ES-I3 (cell line): Measurements from ENCODE around the gene PROSER3.

Experiments
- H3K36me3 ChIP-seq: 2 replicates; pipeline ENCODE4 v1.6.1; 2013; ENCODE audit warnings: mild to moderate bottlenecking, low read length, control low read depth, moderate library complexity; ENCODE audit not compliant: insufficient read depth
- H3K4me1 ChIP-seq: 2 replicates; pipeline ENCODE4 v1.6.1; 2013; ENCODE audit warnings: mild to moderate bottlenecking, control low read depth, low read length; ENCODE audit not compliant: insufficient read depth
- H3K9ac ChIP-seq: 2 replicates; pipeline ENCODE4 v1.6.1; 2013; ENCODE audit warnings: low read depth, mild to moderate bottlenecking, low read length, moderate library complexity
- H3K9me3 ChIP-seq: 2 replicates; pipeline ENCODE4 v1.6.1; 2013; ENCODE audit warnings: mild to moderate bottlenecking, low read length, moderate library complexity; ENCODE audit not compliant: control insufficient read depth, insufficient read depth

The PROSER3 gene

GRCh38 chr19:35779033-35779432 lies 21.1 kb downstream of the PROSER3 start:
- H3K36me3 ChIP-seq: no peaks in the 10 kb centered on the region
- no peaks in the 10 kb centered on the region for H3K9me3 ChIP-seq
- no peak overlapping the region for H3K9ac ChIP-seq
- H3K4me1 ChIP-seq: peaks cover 26% of the 10 kb centered on the region

- Histone ChIP-seq H3K9ac (no peak overlapping the region), H3K4me1 (peaks cover 26% of the 10 kb centered on the region), H3K9me3 (no peaks in the 10 kb centered on the region), H3K36me3 (no peaks in the 10 kb centered on the region)
Observed at GRCh38 chr19:35780058-35780457, 22.1 kb downstream of the PROSER3 start.

- peaks cover 26% of the 10 kb centered on the region for H3K4me1 ChIP-seq
- no peaks in the 10 kb centered on the region for H3K36me3 ChIP-seq
- H3K9ac ChIP-seq: no peak overlapping the region
- H3K9me3 ChIP-seq: no peaks in the 10 kb centered on the region
Observed at GRCh38 chr19:35780717-35781116, 22.7 kb downstream of the PROSER3 start.

GRCh38 chr19:35781650-35782049 lies 23.7 kb downstream of the PROSER3 start:
- Histone ChIP-seq H3K36me3 (no peaks in the 10 kb centered on the region), H3K4me1 (peaks cover 21% of the 10 kb centered on the region), H3K9me3 (no peaks in the 10 kb centered on the region), H3K9ac (no peak overlapping the region)

GRCh38 chr19:35782589-35782988 lies 24.6 kb downstream of the PROSER3 start:
- H3K36me3 ChIP-seq: no peaks in the 10 kb centered on the region
- no peaks in the 10 kb centered on the region for H3K9me3 ChIP-seq
- peaks cover 14% of the 10 kb centered on the region; the same call in 1 of the 2 replicates for H3K4me1 ChIP-seq
- H3K9ac ChIP-seq: no peak overlapping the region

GRCh38 chr19:35783469-35784434 lies 25.8 kb downstream of the PROSER3 start:
- Histone ChIP-seq H3K36me3 (no peaks in the 10 kb centered on the region), H3K4me1 (0 out of 2 replicates have a peak, but pooled peaks cover 12% of the 10 kb centered on the region), H3K9ac (peak overlapping the region; percentile 66; the same call in 1 of the 2 replicates), H3K9me3 (no peaks in the 10 kb centered on the region)

GRCh38 chr19:35784503-35785338 lies 26.7 kb downstream of the PROSER3 start:
- peak overlapping the region; percentile 66 for H3K9ac ChIP-seq

GRCh38 chr19:35785339-35785627 lies 27.3 kb downstream of the PROSER3 start:
- Histone ChIP-seq H3K9ac (peak overlapping the region; percentile 66), H3K36me3 (no peaks in the 10 kb centered on the region), H3K9me3 (no peaks in the 10 kb centered on the region), H3K4me1 (0 out of 2 replicates have a peak, but pooled peaks cover 12% of the 10 kb centered on the region)

More at GRCh38 chr19:35784503-35785338, 26.7 kb downstream of the PROSER3 start:
- 0 out of 2 replicates have a peak, but pooled peaks cover 12% of the 10 kb centered on the region for H3K4me1 ChIP-seq
- H3K36me3 ChIP-seq: no peaks in the 10 kb centered on the region
- no peaks in the 10 kb centered on the region for H3K9me3 ChIP-seq

- no peak overlapping the region for H3K9ac ChIP-seq
- no peaks in the 10 kb centered on the region for H3K9me3 ChIP-seq
- H3K36me3 ChIP-seq: no peaks in the 10 kb centered on the region
- 0 out of 2 replicates have a peak, but pooled peaks cover 9% of the 10 kb centered on the region for H3K4me1 ChIP-seq
Observed at GRCh38 chr19:35786299-35787160, 28.6 kb downstream of the PROSER3 start.

- no peaks in the 10 kb centered on the region for H3K9me3 ChIP-seq
- 0 out of 2 replicates have a peak, but pooled peaks cover 5% of the 10 kb centered on the region for H3K4me1 ChIP-seq
- H3K36me3 ChIP-seq: no peaks in the 10 kb centered on the region
- no peak overlapping the region for H3K9ac ChIP-seq
Observed at GRCh38 chr19:35787227-35787799, 29.3 kb downstream of the PROSER3 start.

- no peaks in the 10 kb centered on the region for H3K36me3 ChIP-seq
- 0 out of 2 replicates have a peak, but pooled peaks cover under 1% of the 10 kb centered on the region for H3K4me1 ChIP-seq
- H3K9ac ChIP-seq: no peak overlapping the region
- no peaks in the 10 kb centered on the region for H3K9me3 ChIP-seq
Observed at GRCh38 chr19:35788205-35788960, 30.4 kb downstream of the PROSER3 start.

GRCh38 chr19:35789195-35789977 lies 31.4 kb downstream of the PROSER3 start:
- no peak overlapping the region for H3K9ac ChIP-seq
- no peaks in the 10 kb centered on the region for H3K36me3 ChIP-seq
- H3K4me1 ChIP-seq: no peaks in the 10 kb centered on the region
- no peaks in the 10 kb centered on the region for H3K9me3 ChIP-seq
